ENCODE results near the gene RENBP. TPM values are rescaled to one million over a fixed set of nuclear protein-coding genes. Genes with fewer than 3 reads are reported as not detected.

The RENBP gene
- polyA plus RNA-seq, 3 donors from 2014 or later = 0.93 to 3.1 TPM; not detected in 1

- no peak for DNase-seq
- Mint-ChIP-seq H3K27me3 (ENCODE audit: low read depth in 3 of 3) (peaks cover 0 to 6% (median 3%) of the 10 kb centered on the region in 3 donors), H3K4me1 (no peaks in the 10 kb centered on the region), H3K9me3 (no peaks in the 10 kb centered on the region), H3K27ac (peak overlapping the region in 1 of 6 donors; percentile 23), H3K4me3 (no peak overlapping the region), H3K36me3 (peaks cover 0 to 61% (median 9%) of the 10 kb centered on the region in 3 donors)
Observed at GRCh38 chrX:153956044-153956907, 11.8 kb upstream of the RENBP start.

- H3K4me1 Mint-ChIP-seq = peaks cover 0 to 4% of the 10 kb centered on the region in 2 donors
- no peak overlapping the region for H3K4me3 Mint-ChIP-seq
- peaks cover 0 to 4% (median 3%) of the 10 kb centered on the region in 3 donors for H3K27me3 Mint-ChIP-seq (ENCODE audit: low read depth in 3 of 3)
- no peak for DNase-seq
- H3K9me3 Mint-ChIP-seq = no peaks in the 10 kb centered on the region
- H3K36me3 Mint-ChIP-seq = peaks cover 0 to 62% (median 14%) of the 10 kb centered on the region in 3 donors
- peak overlapping the region in 2 of 6 donors; percentile 30 to 46 for H3K27ac Mint-ChIP-seq
Observed at GRCh38 chrX:153955228-153955732, 10.8 kb upstream of the RENBP start.

- H3K4me1 Mint-ChIP-seq = peaks cover 0 to 4% of the 10 kb centered on the region in 2 donors
- H3K36me3 Mint-ChIP-seq = peaks cover 0 to 59% (median 14%) of the 10 kb centered on the region in 3 donors
- H3K27ac Mint-ChIP-seq = peak overlapping the region in 2 of 6 donors; percentile 30 to 68
- no peak overlapping the region for H3K4me3 Mint-ChIP-seq
- no peak for DNase-seq
- peaks cover 0 to 7% (median 3%) of the 10 kb centered on the region in 3 donors for H3K27me3 Mint-ChIP-seq (ENCODE audit: low read depth in 3 of 3)
- H3K9me3 Mint-ChIP-seq = no peaks in the 10 kb centered on the region
Observed at GRCh38 chrX:153954558-153955227, 10.2 kb upstream of the RENBP start.

GRCh38 chrX:153953892-153954557 lies 9.6 kb upstream of the RENBP start:
- Mint-ChIP-seq H3K9me3 (no peaks in the 10 kb centered on the region), H3K4me1 (peaks cover 5 to 7% of the 10 kb centered on the region in 2 donors), H3K27ac (peak overlapping the region in 1 of 6 donors; percentile 68), H3K27me3 (ENCODE audit: low read depth in 3 of 3) (peaks cover 0 to 8% (median 3%) of the 10 kb centered on the region in 3 donors), H3K36me3 (peaks cover 0 to 60% (median 14%) of the 10 kb centered on the region in 3 donors), H3K4me3 (no peak overlapping the region)
- no peak for DNase-seq

- peak overlapping the region in 2 of 6 donors; percentile 61 to 69 for H3K27ac Mint-ChIP-seq
- H3K27me3 Mint-ChIP-seq (ENCODE audit: low read depth in 3 of 3) = peaks cover 0 to 9% (median 3%) of the 10 kb centered on the region in 3 donors
- H3K9me3 Mint-ChIP-seq = no peaks in the 10 kb centered on the region
- H3K4me3 Mint-ChIP-seq = no peak overlapping the region
- peaks cover 11 to 12% of the 10 kb centered on the region in 2 donors for H3K4me1 Mint-ChIP-seq
- peak; percentile 71 to 78 (median 76) for DNase-seq
- peaks cover 0 to 59% (median 13%) of the 10 kb centered on the region in 3 donors for H3K36me3 Mint-ChIP-seq
Observed at GRCh38 chrX:153953342-153953830, 8.9 kb upstream of the RENBP start.

GRCh38 chrX:153952373-153953026 lies 8.1 kb upstream of the RENBP start:
- DNase-seq = no peak
- H3K36me3 Mint-ChIP-seq = peaks cover 0 to 55% (median 10%) of the 10 kb centered on the region in 3 donors
- no peak overlapping the region for H3K4me3 Mint-ChIP-seq
- H3K27ac Mint-ChIP-seq = no peak overlapping the region
- H3K27me3 Mint-ChIP-seq (ENCODE audit: low read depth in 3 of 3) = peaks cover 0 to 11% (median 2%) of the 10 kb centered on the region in 3 donors
- peaks cover 18 to 20% of the 10 kb centered on the region in 2 donors for H3K4me1 Mint-ChIP-seq
- H3K9me3 Mint-ChIP-seq = no peaks in the 10 kb centered on the region

- Mint-ChIP-seq H3K4me1 (peaks cover 22 to 24% of the 10 kb centered on the region in 2 donors), H3K27ac (no peak overlapping the region), H3K9me3 (no peaks in the 10 kb centered on the region), H3K36me3 (peaks cover 0 to 50% (median 12%) of the 10 kb centered on the region in 3 donors), H3K4me3 (no peak overlapping the region), H3K27me3 (ENCODE audit: low read depth in 3 of 3) (peaks cover 0 to 13% (median 2%) of the 10 kb centered on the region in 3 donors)
- no peak for DNase-seq
Observed at GRCh38 chrX:153951683-153952372, 7.4 kb upstream of the RENBP start.

GRCh38 chrX:153950127-153950526 lies 5.7 kb upstream of the RENBP start:
- H3K27me3 Mint-ChIP-seq (ENCODE audit: low read depth in 3 of 3) = peaks cover 0 to 13% (median 2%) of the 10 kb centered on the region in 3 donors
- peaks cover 24 to 28% of the 10 kb centered on the region in 2 donors for H3K4me1 Mint-ChIP-seq
- peak overlapping the region in 3 of 6 donors; percentile 21 to 35 (median 32) for H3K27ac Mint-ChIP-seq
- no peak overlapping the region for H3K4me3 Mint-ChIP-seq
- DNase-seq = no peak
- no peaks in the 10 kb centered on the region for H3K9me3 Mint-ChIP-seq
- H3K36me3 Mint-ChIP-seq = peaks cover 0 to 42% (median 9%) of the 10 kb centered on the region in 3 donors

- peak overlapping the region; percentile 78 to 91 (median 86) for H3K27ac Mint-ChIP-seq
- peak in 1 of 3 donors; percentile 18 for DNase-seq
- H3K27me3 Mint-ChIP-seq (ENCODE audit: low read depth in 3 of 3) = peaks cover 0 to 13% (median 1%) of the 10 kb centered on the region in 3 donors
- H3K9me3 Mint-ChIP-seq = no peaks in the 10 kb centered on the region
- peaks cover 24 to 30% of the 10 kb centered on the region in 2 donors for H3K4me1 Mint-ChIP-seq
- peak overlapping the region; percentile 41 to 67 (median 52) for H3K4me3 Mint-ChIP-seq
- H3K36me3 Mint-ChIP-seq = peaks cover 0 to 35% (median 9%) of the 10 kb centered on the region in 3 donors
Observed at GRCh38 chrX:153948847-153949805, 4.7 kb upstream of the RENBP start.

- Mint-ChIP-seq H3K9me3 (no peaks in the 10 kb centered on the region), H3K27me3 (ENCODE audit: low read depth in 3 of 3) (peaks cover 0 to 10% (median 4%) of the 10 kb centered on the region in 3 donors), H3K4me1 (peaks cover 24 to 32% of the 10 kb centered on the region in 2 donors), H3K27ac (peak overlapping the region; percentile 69 to 97 (median 86)), H3K4me3 (peak overlapping the region in 4 of 5 donors; percentile 49 to 67 (median 58)), H3K36me3 (peaks cover 0 to 30% (median 9%) of the 10 kb centered on the region in 3 donors)
- DNase-seq = no peak
Observed at GRCh38 chrX:153948002-153948466, 3.6 kb upstream of the RENBP start.

All from immature natural killer cell (primary cell).